GM21737 (cell line): ENCODE data around the gene FBLN2.

ENCODE experiments used
- ATAC-seq: cut with Tn5 transposase; IDR thresholded peaks from one replicate; pipeline ENCODE4 v1.9.1; 2021; ENCODE audit warnings: mild to moderate bottlenecking, moderate library complexity; ENCODE audit not compliant: unreplicated experiment

Gene FBLN2

GRCh38 chr3:13579063-13579462 lies 30.1 kb downstream of the FBLN2 start:
- ATAC-seq: no peak

- no peak for ATAC-seq
These were observed 31.5 kb downstream of the FBLN2 start for GRCh38 chr3:13580256-13581023.

- ATAC-seq: no peak
These were observed 32.8 kb downstream of the FBLN2 start for GRCh38 chr3:13581485-13582365.

- ATAC-seq: no peak
These were observed 33.7 kb downstream of the FBLN2 start for GRCh38 chr3:13582366-13583250.

- ATAC-seq: no peak
These were observed 34.6 kb downstream of the FBLN2 start for GRCh38 chr3:13583251-13584180.

- ATAC-seq: no peak
These were observed 35.5 kb downstream of the FBLN2 start for GRCh38 chr3:13584427-13584891.

GRCh38 chr3:13584901-13585300 lies 36.0 kb downstream of the FBLN2 start:
- no peak for ATAC-seq

GRCh38 chr3:13587442-13587841 lies 38.5 kb downstream of the FBLN2 start:
- no peak for ATAC-seq

- ATAC-seq: no peak
These were observed 39.3 kb downstream of the FBLN2 start for GRCh38 chr3:13588221-13588701.

GRCh38 chr3:13588993-13589392 lies 40.1 kb downstream of the FBLN2 start:
- no peak for ATAC-seq

GRCh38 chr3:13590841-13591520 lies 42.1 kb downstream of the FBLN2 start:
- ATAC-seq: no peak

GRCh38 chr3:13593615-13594014 lies 44.7 kb downstream of the FBLN2 start:
- ATAC-seq: no peak

GRCh38 chr3:13594146-13594545 lies 45.2 kb downstream of the FBLN2 start:
- no peak for ATAC-seq

- no peak for ATAC-seq
These were observed 46.1 kb downstream of the FBLN2 start for GRCh38 chr3:13594991-13595421.

GRCh38 chr3:13595485-13595884 lies 46.6 kb downstream of the FBLN2 start:
- ATAC-seq: no peak

- ATAC-seq: no peak
These were observed 47.7 kb downstream of the FBLN2 start for GRCh38 chr3:13596426-13597205.

- no peak for ATAC-seq
These were observed 48.7 kb downstream of the FBLN2 start for GRCh38 chr3:13597661-13598060.

- no peak for ATAC-seq
These were observed 49.3 kb downstream of the FBLN2 start for GRCh38 chr3:13598201-13598600.
